KMS-11 (cell line): ENCODE measurements around the gene NRG2.

Experiments used
- H2AFZ ChIP-seq: fragments of 200-600 bp; sonication (generic); 2 replicates; pipeline ENCODE4 v1.6.1; 2016; ENCODE audit warnings: antibody characterized with exemption, mixed run types, low read depth
- H3K27ac ChIP-seq: fragments of 200-600 bp; sonication (generic); 2 replicates; pipeline ENCODE4 v1.6.1; 2016; ENCODE audit warnings: mild to moderate bottlenecking, mixed run types
- H3K27me3 ChIP-seq: fragments of 200-600 bp; sonication (generic); 2 replicates; pipeline ENCODE4 v1.6.1; 2017; ENCODE audit warnings: mild to moderate bottlenecking, low read depth, mixed run types, moderate library complexity; ENCODE audit not compliant: insufficient read depth
- H3K36me3 ChIP-seq: fragments of 200-600 bp; sonication (generic); 2 replicates; pipeline ENCODE4 v1.6.1; 2017; ENCODE audit warnings: mild to moderate bottlenecking, mixed run types; ENCODE audit not compliant: insufficient read depth
- H3K4me1 ChIP-seq: fragments of 200-600 bp; sonication (generic); 2 replicates; pipeline ENCODE4 v1.6.1; 2016; ENCODE audit warnings: mild to moderate bottlenecking, low read depth, mixed run types; ENCODE audit not compliant: poor library complexity, severe bottlenecking
- H3K4me2 ChIP-seq: fragments of 200-600 bp; sonication (generic); 2 replicates; pipeline ENCODE4 v1.7.0; 2016; ENCODE audit warnings: mild to moderate bottlenecking, mixed run types
- H3K4me3 ChIP-seq: fragments of 200-600 bp; sonication (generic); IDR thresholded peaks from 2 replicates; pipeline ENCODE4 v1.6.1; 2017; ENCODE audit warnings: low read depth, low read length, mixed read lengths; ENCODE audit not compliant: insufficient read depth
- H3K79me2 ChIP-seq: fragments of 200-600 bp; sonication (generic); 2 replicates; pipeline ENCODE4 v1.6.1; 2016; ENCODE audit warnings: low read depth, mixed run types; ENCODE audit not compliant: insufficient read depth
- H3K9ac ChIP-seq: fragments of 200-600 bp; sonication (generic); 2 replicates; pipeline ENCODE4 v1.6.1; 2016; ENCODE audit warnings: mild to moderate bottlenecking, mixed run types
- H4K20me1 ChIP-seq: fragments of 200-600 bp; sonication (generic); 2 replicates; pipeline ENCODE4 v1.6.1; 2016; ENCODE audit warnings: mild to moderate bottlenecking, mixed run types; ENCODE audit not compliant: insufficient read depth
- TF ChIP-seq, protein P1 (sequence below): fragments of 200-600 bp; sonication (generic); conservative IDR thresholded peaks from 2 replicates; pipeline ENCODE4 v1.6.1; 2017; ENCODE audit warnings: low read depth, mild to moderate bottlenecking, antibody characterized with exemption, low read length, moderate library complexity, mixed read lengths

NRG2 gene

DNA sequence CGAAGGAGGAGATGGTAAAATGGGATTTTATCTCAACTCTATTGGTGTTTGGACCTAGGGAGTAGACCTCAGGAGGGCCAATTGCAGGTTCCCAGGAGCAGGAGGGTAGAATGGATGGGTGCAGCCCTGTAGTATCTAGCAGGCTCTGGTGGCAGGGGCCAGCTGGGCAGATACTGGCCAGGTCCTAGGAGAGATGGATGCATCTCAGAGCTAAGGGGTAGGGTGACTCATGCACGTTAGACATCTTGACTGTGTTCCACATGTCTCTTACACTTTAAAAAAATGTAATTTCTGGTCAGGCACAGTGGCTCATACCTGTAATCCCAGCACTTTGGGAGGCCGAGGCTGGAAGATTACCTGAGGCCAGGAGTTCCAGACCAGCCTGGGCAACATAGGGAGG lies 225.1 kb downstream of the NRG2 start:
- Histone ChIP-seq H3K4me1 (no peaks in the 10 kb centered on the region), H3K9ac (no peak overlapping the region), H4K20me1 (no peaks in the 10 kb centered on the region), H3K79me2 (no peaks in the 10 kb centered on the region), H3K36me3 (no peaks in the 10 kb centered on the region), H3K27ac (no peak overlapping the region), H2AFZ (no peak overlapping the region), H3K4me3 (no peak overlapping the region), H3K4me2 (no peak overlapping the region), H3K27me3 (peaks cover 46% of the 10 kb centered on the region; the same call in 1 of the 2 replicates)
- TF ChIP-seq, protein P1, sequence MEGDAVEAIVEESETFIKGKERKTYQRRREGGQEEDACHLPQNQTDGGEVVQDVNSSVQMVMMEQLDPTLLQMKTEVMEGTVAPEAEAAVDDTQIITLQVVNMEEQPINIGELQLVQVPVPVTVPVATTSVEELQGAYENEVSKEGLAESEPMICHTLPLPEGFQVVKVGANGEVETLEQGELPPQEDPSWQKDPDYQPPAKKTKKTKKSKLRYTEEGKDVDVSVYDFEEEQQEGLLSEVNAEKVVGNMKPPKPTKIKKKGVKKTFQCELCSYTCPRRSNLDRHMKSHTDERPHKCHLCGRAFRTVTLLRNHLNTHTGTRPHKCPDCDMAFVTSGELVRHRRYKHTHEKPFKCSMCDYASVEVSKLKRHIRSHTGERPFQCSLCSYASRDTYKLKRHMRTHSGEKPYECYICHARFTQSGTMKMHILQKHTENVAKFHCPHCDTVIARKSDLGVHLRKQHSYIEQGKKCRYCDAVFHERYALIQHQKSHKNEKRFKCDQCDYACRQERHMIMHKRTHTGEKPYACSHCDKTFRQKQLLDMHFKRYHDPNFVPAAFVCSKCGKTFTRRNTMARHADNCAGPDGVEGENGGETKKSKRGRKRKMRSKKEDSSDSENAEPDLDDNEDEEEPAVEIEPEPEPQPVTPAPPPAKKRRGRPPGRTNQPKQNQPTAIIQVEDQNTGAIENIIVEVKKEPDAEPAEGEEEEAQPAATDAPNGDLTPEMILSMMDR: no peak

DNA sequence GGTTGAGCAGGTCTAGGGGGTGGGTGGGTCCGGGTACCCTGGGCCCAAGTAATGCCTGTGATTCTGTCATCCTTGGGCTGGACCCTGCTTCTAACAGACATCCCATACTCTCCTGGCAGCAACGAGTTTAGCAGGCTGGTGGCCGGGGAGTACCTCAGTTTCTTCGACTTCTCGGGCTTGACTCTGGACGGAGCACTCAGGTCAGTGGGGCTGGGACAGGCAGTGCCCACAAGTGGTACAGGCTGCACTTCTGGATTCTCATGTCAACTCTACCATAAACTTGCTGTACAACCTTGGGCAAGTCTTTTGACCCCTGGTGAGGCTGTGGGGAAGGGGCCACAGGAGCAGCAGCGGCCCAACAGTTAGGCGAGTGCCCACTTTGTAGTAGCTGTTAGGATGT lies 225.7 kb downstream of the NRG2 start:
- H3K79me2 ChIP-seq: no peaks in the 10 kb centered on the region
- H3K27me3 ChIP-seq: peaks cover 50% of the 10 kb centered on the region; the same call in 1 of the 2 replicates
- H3K27ac ChIP-seq: no peak overlapping the region
- H3K4me3 ChIP-seq: no peak overlapping the region
- no peaks in the 10 kb centered on the region for H3K36me3 ChIP-seq
- TF ChIP-seq, protein P1: no peak
- H2AFZ ChIP-seq: no peak overlapping the region
- no peak overlapping the region for H3K9ac ChIP-seq
- no peaks in the 10 kb centered on the region for H3K4me1 ChIP-seq
- H3K4me2 ChIP-seq: no peak overlapping the region
- no peaks in the 10 kb centered on the region for H4K20me1 ChIP-seq

DNA sequence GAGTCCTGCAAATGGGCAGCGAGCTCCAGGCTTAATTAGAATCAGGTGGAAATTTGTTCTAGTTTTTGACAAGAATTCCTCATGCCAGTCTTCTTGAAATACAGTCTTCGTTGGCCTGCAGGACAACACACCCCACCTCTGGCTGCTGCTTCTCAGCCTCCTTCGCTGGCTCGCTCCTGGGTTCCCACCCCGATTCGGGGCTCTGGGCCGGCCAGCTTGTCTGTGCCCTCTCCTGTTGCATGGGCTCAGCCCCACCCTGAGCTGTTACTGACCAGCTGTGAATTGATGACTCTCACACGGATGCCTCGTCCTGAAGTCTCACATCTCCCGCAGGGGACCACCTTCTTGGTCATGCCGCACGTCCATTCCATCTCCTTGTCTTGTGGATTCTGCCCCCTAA lies 226.5 kb downstream of the NRG2 start:
- H3K27me3 ChIP-seq: peaks cover 57% of the 10 kb centered on the region; the same call in 1 of the 2 replicates
- TF ChIP-seq, protein P1: no peak

DNA sequence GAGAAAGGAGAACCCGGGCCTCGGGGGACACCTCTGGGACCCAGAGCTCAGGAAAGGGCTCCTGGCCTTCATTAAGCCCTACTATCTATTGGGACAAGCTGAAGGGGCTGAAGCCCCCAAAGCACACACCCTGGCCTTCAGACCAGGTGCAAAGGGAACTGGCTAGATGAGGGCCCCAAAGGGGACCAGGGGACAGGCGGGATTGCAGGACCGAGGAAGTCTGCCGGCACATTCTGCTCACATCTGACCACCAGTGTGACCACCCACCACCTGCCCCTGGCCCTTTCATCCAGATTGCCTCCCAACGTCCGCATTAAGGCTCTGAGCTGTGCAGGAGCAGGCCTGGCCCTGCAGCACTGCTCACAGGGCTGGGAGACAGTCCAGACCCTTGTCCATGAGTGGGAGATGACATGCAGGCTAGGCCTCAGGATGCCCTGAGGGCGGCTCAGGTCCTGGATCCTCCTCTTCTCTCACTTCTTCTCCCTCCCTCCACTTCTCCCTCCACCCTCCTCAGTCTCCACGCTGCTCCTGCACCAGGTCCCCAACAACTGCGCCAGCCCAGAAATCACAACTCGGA lies 228.3 kb downstream of the NRG2 start:
- no peak overlapping the region for H3K4me3 ChIP-seq
- H3K27me3 ChIP-seq: peaks cover 60% of the 10 kb centered on the region; the same call in 1 of the 2 replicates
- H3K4me2 ChIP-seq: no peak overlapping the region
- H3K9ac ChIP-seq: no peak overlapping the region
- no peaks in the 10 kb centered on the region for H3K36me3 ChIP-seq
- no peak overlapping the region for H2AFZ ChIP-seq
- no peak overlapping the region for H3K27ac ChIP-seq
- TF ChIP-seq, protein P1: no peak
- no peaks in the 10 kb centered on the region for H4K20me1 ChIP-seq
- no peaks in the 10 kb centered on the region for H3K79me2 ChIP-seq
- no peaks in the 10 kb centered on the region for H3K4me1 ChIP-seq

More for the DNA sequence above, 226.5 kb downstream of the NRG2 start:
- H3K36me3 ChIP-seq: no peaks in the 10 kb centered on the region
- H3K27ac ChIP-seq: no peak overlapping the region
- H3K9ac ChIP-seq: no peak overlapping the region
- H3K79me2 ChIP-seq: no peaks in the 10 kb centered on the region
- H4K20me1 ChIP-seq: no peaks in the 10 kb centered on the region
- H3K4me1 ChIP-seq: no peaks in the 10 kb centered on the region
- no peak overlapping the region for H3K4me2 ChIP-seq
- H3K4me3 ChIP-seq: no peak overlapping the region
- H2AFZ ChIP-seq: no peak overlapping the region
